IMR-90 (cell line): ENCODE data around the gene KLHL29.

ENCODE experiments used
- CHD1 ChIP-seq: IDR thresholded peaks from 2 replicates; pipeline ENCODE4 v1.6.1; 2012; ENCODE audit warnings: low read depth, low read length, improper control_type of control experiment
- CTCF ChIP-seq: conservative IDR thresholded peaks from 2 replicates; pipeline ENCODE4 v1.5.1; 2012; ENCODE audit warnings: mild to moderate bottlenecking, low read depth, low read length, improper control_type of control experiment
- FOS ChIP-seq: fragments of 150-350 bp; IDR thresholded peaks from 2 replicates; pipeline ENCODE4 v1.6.1; 2016; ENCODE audit warnings: low read depth, low read length
- MAFK ChIP-seq: IDR thresholded peaks from 2 replicates; pipeline ENCODE4 v1.6.1; 2012; ENCODE audit warnings: low read depth, low read length, improper control_type of control experiment
- MAZ ChIP-seq: IDR thresholded peaks from 2 replicates; pipeline ENCODE4 v1.6.1; 2012; ENCODE audit warnings: low read depth, mild to moderate bottlenecking, low read length, improper control_type of control experiment, moderate library complexity, borderline replicate concordance
- MXI1 ChIP-seq: IDR thresholded peaks from 2 replicates; pipeline ENCODE4 v1.6.1; 2012; ENCODE audit warnings: low read depth, mild to moderate bottlenecking, low read length, moderate library complexity, borderline replicate concordance
- NFE2L2 ChIP-seq: fragments of 150-350 bp; IDR thresholded peaks from 2 replicates; pipeline ENCODE4 v1.6.1; 2016; ENCODE audit warnings: low read depth, mild to moderate bottlenecking, low read length
- POLR2A ChIP-seq: IDR thresholded peaks from 2 replicates; pipeline ENCODE4 v1.6.1; 2012; ENCODE audit warnings: mild to moderate bottlenecking, low read depth, low read length
- RAD21 ChIP-seq: IDR thresholded peaks from 2 replicates; pipeline ENCODE4 v1.6.1; 2012; ENCODE audit warnings: low read length, improper control_type of control experiment
- RCOR1 ChIP-seq: IDR thresholded peaks from 2 replicates; pipeline ENCODE4 v1.6.1; 2012; ENCODE audit warnings: mild to moderate bottlenecking, low read length, improper control_type of control experiment; ENCODE audit not compliant: insufficient replicate concordance
- RFX5 ChIP-seq: IDR thresholded peaks from 2 replicates; pipeline ENCODE4 v1.8.0; 2012; ENCODE audit warnings: low read depth, mild to moderate bottlenecking, low read length, moderate library complexity
- TF ChIP-seq, protein P1 (sequence below): fragments of 150-350 bp; IDR thresholded peaks from 2 replicates; pipeline ENCODE4 v1.6.1; 2017; ENCODE audit warnings: mild to moderate bottlenecking, antibody characterized with exemption, low read length, low read depth
- TF ChIP-seq, protein P2 (sequence below): fragments of 150-350 bp; IDR thresholded peaks from 2 replicates; pipeline ENCODE4 v1.6.1; 2016; ENCODE audit warnings: low read depth, mild to moderate bottlenecking, low read length, moderate library complexity, borderline replicate concordance

- TF ChIP-seq RAD21 (no peak), CTCF (no peak), POLR2A (no peak), RFX5 (no peak), CHD1 (no peak), MAFK (no peak), MAZ (no peak), RCOR1 (no peak), NFE2L2 (no peak), FOS (no peak), MXI1 (no peak)
- TF ChIP-seq, protein P1, sequence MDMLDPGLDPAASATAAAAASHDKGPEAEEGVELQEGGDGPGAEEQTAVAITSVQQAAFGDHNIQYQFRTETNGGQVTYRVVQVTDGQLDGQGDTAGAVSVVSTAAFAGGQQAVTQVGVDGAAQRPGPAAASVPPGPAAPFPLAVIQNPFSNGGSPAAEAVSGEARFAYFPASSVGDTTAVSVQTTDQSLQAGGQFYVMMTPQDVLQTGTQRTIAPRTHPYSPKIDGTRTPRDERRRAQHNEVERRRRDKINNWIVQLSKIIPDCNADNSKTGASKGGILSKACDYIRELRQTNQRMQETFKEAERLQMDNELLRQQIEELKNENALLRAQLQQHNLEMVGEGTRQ: no peak
- TF ChIP-seq, protein P2, sequence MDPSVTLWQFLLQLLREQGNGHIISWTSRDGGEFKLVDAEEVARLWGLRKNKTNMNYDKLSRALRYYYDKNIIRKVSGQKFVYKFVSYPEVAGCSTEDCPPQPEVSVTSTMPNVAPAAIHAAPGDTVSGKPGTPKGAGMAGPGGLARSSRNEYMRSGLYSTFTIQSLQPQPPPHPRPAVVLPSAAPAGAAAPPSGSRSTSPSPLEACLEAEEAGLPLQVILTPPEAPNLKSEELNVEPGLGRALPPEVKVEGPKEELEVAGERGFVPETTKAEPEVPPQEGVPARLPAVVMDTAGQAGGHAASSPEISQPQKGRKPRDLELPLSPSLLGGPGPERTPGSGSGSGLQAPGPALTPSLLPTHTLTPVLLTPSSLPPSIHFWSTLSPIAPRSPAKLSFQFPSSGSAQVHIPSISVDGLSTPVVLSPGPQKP: no peak
Measured at GRCh38 chr2:23649303-23649702, 264.3 kb downstream of the KLHL29 start.
